Thyroid gland (tissue), 4 donors: Measurements from ENCODE around the gene AMIGO1.

ENCODE experiments used
- POLR2A ChIP-seq, 2 donors: fragments of 450-650 bp; IDR thresholded peaks; one replicate each; pipeline ENCODE4 v1.6.1; 2017; ENCODE audit warnings: antibody characterized with exemption in 2 of 2, mild to moderate bottlenecking in 2 of 2, moderate library complexity in 1 of 2
- TF ChIP-seq, protein P1 (sequence below), 6 experiments: fragments of 200-600 bp in 3 of 6; fragments of 450-650 bp in 3 of 6; sonication (generic) in 3 of 6; IDR thresholded peaks; one replicate each; pipeline ENCODE4 v1.5.1; 2016 to 2019; ENCODE audit warnings: antibody characterized with exemption in 6 of 6, mild to moderate bottlenecking in 2 of 6, inconsistent platforms in 1 of 6, moderate library complexity in 1 of 6

DNA sequence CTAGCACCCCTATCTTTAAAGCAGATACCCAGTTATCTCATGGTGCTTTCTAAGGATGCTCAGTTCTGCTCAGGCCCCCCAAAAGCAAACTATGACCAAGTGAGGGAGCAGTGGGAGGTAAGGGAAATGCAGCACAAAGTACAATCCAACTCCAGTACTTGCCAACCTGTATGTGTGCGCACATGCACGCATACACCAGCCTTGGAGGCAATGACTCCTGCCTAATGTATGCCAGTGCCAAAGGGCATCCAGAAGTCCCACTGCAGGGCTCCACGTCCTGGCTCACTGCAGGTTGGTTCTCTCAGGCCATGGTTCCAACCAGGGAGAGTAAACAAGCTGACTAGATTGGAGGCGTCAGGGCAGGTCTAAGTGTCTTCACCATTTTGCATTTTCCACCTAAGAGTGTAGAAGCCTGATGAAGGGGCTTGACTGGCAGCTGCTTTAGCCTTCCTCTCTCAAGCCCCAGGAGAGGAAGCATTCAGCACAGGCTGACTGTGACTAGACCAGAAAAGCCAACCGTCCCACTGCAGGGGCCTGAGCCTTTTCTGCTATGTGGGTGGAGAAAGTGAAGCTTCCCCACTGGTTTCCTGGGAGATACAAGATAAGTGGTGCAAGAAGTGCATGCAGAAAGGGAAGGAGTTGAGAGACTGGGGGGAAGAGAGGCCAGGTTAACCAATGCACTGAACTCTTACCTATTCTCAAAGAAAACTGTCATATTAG is 7.7 kb downstream of the AMIGO1 start:
- TF ChIP-seq, protein P1, sequence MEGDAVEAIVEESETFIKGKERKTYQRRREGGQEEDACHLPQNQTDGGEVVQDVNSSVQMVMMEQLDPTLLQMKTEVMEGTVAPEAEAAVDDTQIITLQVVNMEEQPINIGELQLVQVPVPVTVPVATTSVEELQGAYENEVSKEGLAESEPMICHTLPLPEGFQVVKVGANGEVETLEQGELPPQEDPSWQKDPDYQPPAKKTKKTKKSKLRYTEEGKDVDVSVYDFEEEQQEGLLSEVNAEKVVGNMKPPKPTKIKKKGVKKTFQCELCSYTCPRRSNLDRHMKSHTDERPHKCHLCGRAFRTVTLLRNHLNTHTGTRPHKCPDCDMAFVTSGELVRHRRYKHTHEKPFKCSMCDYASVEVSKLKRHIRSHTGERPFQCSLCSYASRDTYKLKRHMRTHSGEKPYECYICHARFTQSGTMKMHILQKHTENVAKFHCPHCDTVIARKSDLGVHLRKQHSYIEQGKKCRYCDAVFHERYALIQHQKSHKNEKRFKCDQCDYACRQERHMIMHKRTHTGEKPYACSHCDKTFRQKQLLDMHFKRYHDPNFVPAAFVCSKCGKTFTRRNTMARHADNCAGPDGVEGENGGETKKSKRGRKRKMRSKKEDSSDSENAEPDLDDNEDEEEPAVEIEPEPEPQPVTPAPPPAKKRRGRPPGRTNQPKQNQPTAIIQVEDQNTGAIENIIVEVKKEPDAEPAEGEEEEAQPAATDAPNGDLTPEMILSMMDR (IDR thresholded peaks at IDR 0.05): no peak
- no peak for TF ChIP-seq POLR2A (IDR thresholded peaks at IDR 0.05)
